Right renal pelvis (tissue), 4 donors: ENCODE results near the gene TLNRD1. TPM values are rescaled to one million over a fixed set of nuclear protein-coding genes. Genes with fewer than 3 reads are reported as not detected.

ENCODE experiments used
- DNase-seq, 4 donors: peaks; one replicate each; pipeline ENCODE4 v3.0.0-alpha.2; 2013; ENCODE audit warnings: low read depth in 4 of 4, low spot score in 3 of 4, missing footprints in 1 of 4
- polyA plus RNA-seq, 4 donors: library from polyadenylated mRNA; unstranded; fragments of 120-200 nt; gene quantifications; one replicate each; pipeline ENCODE4 v1.2.1, GENCODE V29; 2013; ENCODE audit not compliant: insufficient read length in 4 of 4

TLNRD1 gene
- polyA plus RNA-seq, 4 donors = 8.1 to 11.7 (median 8.6) TPM

- no peak for DNase-seq
These were observed 24.2 kb downstream of the TLNRD1 start for GRCh38 chr15:81024936-81025335.

GRCh38 chr15:81025721-81026370 is 25.1 kb downstream of the TLNRD1 start:
- no peak for DNase-seq

GRCh38 chr15:81026836-81027599 is 26.3 kb downstream of the TLNRD1 start:
- DNase-seq = no peak

GRCh38 chr15:81029414-81030300 is 28.9 kb downstream of the TLNRD1 start:
- DNase-seq = no peak

- DNase-seq = no peak
These were observed 29.6 kb downstream of the TLNRD1 start for GRCh38 chr15:81030301-81030750.

- no peak for DNase-seq
These were observed 30.5 kb downstream of the TLNRD1 start for GRCh38 chr15:81031203-81031602.

- DNase-seq = no peak
These were observed 31.6 kb downstream of the TLNRD1 start for GRCh38 chr15:81032355-81032754.

GRCh38 chr15:81032818-81033217 is 32.1 kb downstream of the TLNRD1 start:
- DNase-seq = no peak

- no peak for DNase-seq
These were observed 32.8 kb downstream of the TLNRD1 start for GRCh38 chr15:81033508-81033907.

- no peak for DNase-seq
These were observed 37.4 kb downstream of the TLNRD1 start for GRCh38 chr15:81037952-81038743.

- DNase-seq = no peak
These were observed 38.4 kb downstream of the TLNRD1 start for GRCh38 chr15:81038975-81039607.

- no peak for DNase-seq
These were observed 40.0 kb downstream of the TLNRD1 start for GRCh38 chr15:81040757-81041156.

- DNase-seq = no peak
These were observed 42.7 kb downstream of the TLNRD1 start for GRCh38 chr15:81043281-81043934.

- DNase-seq = no peak
These were observed 43.3 kb downstream of the TLNRD1 start for GRCh38 chr15:81043935-81044575.

- DNase-seq = no peak
These were observed 45.6 kb downstream of the TLNRD1 start for GRCh38 chr15:81046290-81046689.

GRCh38 chr15:81047928-81048327 is 47.2 kb downstream of the TLNRD1 start:
- DNase-seq = no peak

- DNase-seq = no peak
These were observed 49.1 kb downstream of the TLNRD1 start for GRCh38 chr15:81049835-81050234.

GRCh38 chr15:81050259-81050658 is 49.5 kb downstream of the TLNRD1 start:
- no peak for DNase-seq

- DNase-seq = no peak
These were observed 50.1 kb downstream of the TLNRD1 start for GRCh38 chr15:81050805-81051204.
